ENCODE results near the gene ELN. TPM values are rescaled to one million over a fixed set of nuclear protein-coding genes. Genes with fewer than 3 reads are reported as not detected.

Gene ELN
- total RNA-seq, 1 donor from 2014 or later = 8.1 TPM

DNA sequence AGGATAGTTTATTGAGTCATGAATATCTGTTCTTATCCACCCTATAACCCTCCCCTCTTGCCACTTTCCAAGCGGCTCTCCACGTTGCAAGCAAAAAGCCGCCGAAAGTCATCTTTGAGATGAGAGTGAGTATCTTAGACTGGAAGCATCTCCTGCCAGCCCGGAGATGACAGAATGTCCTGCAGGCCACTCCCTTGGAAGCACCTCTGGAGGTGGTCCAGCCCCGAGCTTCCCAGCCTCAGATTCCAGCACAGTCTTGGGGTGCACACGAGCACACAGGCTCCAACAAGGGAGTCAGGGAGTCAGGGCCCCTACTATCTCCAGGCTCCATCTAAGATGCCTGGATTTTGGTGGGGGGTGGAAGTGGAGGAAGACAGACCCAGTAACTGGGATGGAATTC, 5.5 kb upstream of the ELN start:
- no peak for ATAC-seq
- no peak for DNase-seq (ENCODE audit: low spot score)

DNA sequence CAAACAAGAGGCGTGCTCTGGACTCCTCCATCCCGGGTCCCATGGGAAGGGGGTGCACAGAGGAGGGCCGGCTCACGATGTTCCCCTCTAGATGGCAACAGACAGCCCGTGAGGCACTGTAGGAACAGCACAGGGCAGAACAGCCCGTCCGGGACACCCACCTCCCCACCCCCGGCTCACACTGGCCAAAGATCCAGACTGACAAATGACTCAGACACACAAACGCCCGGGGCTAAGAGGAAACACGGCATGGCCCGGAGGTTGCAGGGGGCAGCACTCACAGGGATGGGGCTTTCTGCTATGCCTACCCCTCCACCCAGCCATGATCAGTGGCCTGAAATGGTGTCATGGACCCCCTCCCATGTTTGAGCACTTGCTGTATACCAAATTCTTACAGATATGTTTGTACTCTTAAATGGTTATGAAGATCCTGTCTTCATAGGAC, 4.9 kb upstream of the ELN start:
- DNase-seq (ENCODE audit: low spot score) (no peak), ATAC-seq (no peak)

DNA sequence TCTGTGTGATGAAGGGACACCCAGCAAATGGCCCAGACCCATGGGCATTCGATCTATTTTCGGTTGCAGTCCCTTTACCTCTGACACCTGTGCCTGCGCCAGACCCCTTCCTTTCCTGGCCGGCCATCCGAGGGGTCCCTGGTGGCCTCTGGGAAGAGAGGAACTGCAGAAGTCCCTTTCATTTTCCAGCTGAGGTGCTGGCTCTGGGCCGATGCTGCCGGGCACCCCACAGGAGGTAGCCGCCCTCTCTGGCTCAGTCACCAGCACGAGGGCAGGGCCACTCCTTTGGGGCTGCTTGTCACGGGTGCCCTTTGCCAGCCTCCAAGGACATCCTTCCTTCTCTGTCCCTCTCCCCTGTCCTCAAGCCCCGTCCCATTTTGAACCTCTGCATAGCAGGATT, 4.2 kb upstream of the ELN start:
- no peak for DNase-seq (ENCODE audit: low spot score)

GRCh38 chr7:74025146-74025545, 2.8 kb upstream of the ELN start:
- DNase-seq (ENCODE audit: low spot score) (no peak), ATAC-seq (no peak)

More for the DNA sequence above, 4.2 kb upstream of the ELN start:
- no peak for ATAC-seq

DNA sequence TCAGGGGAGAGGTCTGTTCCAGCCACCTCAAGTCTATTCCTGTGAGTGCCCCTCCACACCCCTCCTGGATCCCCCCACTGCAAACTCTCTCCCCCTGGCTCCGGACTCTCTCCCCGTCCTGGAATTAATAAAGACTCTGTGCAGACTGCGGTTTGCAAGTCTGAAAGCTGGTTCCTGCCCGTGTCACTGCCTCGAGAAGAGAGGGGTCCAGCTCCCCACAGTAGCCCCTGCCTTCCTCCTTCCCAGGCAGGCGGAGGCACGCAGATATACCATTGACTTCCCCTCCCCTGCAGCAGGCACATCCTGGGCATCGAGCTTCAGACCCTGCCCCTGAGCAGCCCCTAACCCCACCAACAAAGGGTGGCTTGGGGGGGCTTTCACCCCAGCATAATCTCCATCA, 2.2 kb upstream of the ELN start:
- DNase-seq (ENCODE audit: low spot score) (no peak), ATAC-seq (no peak)

- ATAC-seq = peak; percentile 15
Observed at GRCh38 chr7:74026406-74026902, 1.5 kb upstream of the ELN start.

GRCh38 chr7:74026903-74027682, 880 bp upstream of the ELN start:
- DNase-seq (ENCODE audit: low spot score) (peak; percentile 73), ATAC-seq (peak; percentile 82)

More at GRCh38 chr7:74026406-74026902, 1.5 kb upstream of the ELN start:
- no peak for DNase-seq (ENCODE audit: low spot score)

GRCh38 chr7:74028321-74028838, 407 bp downstream of the ELN start:
- ATAC-seq (no peak), DNase-seq (ENCODE audit: low spot score) (no peak)

DNA sequence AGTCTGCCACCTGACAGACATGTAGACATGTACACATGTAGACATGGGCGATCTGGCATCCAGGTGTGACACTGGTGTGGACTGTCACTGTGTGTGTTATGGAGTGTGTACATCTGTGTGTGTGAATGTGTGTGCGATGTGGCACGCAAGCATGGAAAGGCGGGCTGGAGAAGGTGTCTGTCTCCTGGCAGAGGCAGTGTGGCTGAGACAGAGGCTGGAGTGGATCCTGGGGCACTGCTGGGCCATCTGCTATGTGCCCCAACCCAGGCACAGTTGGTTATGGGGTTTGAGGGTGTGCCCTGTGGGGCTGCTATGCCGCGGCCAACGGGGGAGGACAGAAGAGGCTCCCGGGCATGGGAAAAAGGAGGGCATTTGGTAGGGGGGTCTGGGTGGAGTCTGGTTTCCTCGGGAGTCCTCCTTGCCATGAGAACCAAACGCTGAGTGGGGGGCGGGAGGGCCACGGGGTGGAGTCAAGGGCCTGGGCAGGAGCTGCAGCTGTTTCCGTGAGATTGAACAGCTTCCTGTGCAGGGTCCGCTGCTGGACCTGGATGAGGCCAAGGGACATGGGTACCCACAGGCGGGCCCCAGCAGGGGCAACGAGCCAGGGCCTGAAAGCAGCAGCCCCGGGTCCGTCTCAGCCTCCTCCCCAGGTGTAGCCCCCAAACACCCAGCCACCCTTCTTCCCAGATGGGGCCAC, 1.3 kb downstream of the ELN start:
- ATAC-seq (no peak), DNase-seq (ENCODE audit: low spot score) (no peak)

DNA sequence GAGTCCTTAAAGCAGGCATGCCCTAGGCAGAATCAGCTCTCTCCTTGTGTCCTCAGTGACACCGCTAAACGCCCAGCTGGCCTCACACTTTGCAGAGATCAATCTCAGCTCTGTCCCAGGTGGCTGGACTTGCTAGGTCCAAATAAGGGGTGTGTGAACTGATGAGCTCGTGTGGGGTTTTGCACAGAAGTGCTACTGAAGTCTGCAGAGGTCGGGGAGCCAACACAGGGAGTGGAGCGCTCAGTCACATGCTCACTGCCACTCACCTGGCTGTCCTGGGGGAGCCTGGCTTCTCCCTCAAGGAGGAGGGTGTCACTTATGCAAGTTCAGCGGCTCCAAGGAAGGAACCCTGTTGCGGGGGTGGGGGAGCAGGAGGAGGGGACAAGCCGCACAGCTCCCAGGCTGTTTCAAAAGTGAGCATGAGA, 2.0 kb downstream of the ELN start:
- ATAC-seq = no peak
- no peak for DNase-seq (ENCODE audit: low spot score)

GRCh38 chr7:74030861-74031260, 2.9 kb downstream of the ELN start:
- DNase-seq (ENCODE audit: low spot score) (no peak), ATAC-seq (peak; percentile 13)

DNA sequence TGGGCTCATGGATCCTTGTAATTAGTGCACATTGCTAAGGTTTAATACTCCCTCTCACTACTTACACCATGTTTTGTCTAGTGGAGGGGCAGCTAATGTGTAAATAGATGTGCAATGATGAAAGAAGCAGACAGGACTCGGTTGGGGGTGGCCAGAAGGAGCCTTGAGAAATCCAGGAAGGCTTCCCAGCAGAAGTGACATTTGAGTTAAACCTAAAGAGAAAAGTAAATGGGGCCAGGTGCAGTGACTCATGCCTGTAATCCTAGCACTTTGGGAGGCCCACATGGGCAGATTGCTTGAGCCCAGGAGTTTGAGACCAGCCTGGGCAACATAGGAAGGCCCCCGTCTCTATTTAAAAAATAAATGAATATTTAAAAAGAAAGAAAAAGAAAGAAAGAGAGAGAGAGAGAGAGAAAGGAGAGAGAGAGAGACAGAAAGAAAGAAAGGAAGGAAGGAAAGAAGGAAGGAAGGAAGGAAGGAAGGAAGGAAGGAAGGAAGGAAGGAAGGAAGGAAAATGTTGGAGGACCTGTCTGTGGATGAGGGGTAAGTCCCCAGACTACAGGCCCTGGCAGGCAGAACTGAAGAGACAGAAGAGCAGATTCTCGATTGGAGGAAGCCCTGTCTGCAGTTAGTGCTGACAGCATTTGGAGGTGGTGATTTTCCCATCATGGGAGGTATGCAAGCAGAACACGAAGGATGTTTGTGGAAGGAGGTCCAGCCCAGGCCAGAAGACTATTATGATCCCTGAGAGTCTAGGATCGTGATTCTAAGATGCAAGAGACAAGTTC, 3.6 kb downstream of the ELN start:
- DNase-seq (ENCODE audit: low spot score) = no peak
- no peak for ATAC-seq

GRCh38 chr7:74032191-74032490, 4.2 kb downstream of the ELN start:
- DNase-seq (ENCODE audit: low spot score) (no peak), ATAC-seq (no peak)

DNA sequence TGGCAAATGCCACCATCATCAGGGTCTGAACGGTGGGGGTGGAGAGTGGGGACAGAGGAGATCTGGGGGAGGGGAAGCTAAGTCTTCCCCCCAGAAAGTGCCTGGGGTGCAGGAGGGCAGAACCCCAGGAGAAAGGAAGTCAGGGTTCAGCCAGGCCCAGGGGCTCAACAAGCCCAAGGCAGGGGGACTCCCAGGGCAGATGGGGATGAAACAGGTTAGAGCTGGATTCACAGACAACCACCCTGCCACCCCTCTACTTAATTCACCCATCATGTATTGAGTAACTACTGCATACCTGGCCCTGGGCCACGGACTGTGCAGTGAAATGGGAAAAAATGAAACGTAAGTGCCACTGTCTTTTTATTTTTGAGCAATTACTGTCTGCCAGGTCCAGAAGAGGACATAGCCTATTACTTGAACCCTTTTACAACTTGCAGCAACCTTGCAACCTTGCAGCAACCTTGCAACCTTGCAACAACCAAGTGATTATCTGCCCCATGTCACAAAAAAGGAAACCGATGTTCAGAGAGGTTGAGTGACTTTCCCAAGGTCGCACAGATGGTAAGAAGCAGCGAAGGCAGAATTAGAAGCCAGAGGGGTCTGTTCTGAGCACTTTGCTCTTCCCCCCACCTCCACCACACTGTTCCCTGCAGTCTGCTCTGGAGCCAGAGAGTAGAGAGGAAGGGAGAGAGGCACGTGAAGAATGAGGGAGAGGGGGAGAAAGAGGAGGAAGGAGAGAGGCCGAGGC, 4.8 kb downstream of the ELN start:
- DNase-seq (ENCODE audit: low spot score) (no peak), ATAC-seq (no peak)

DNA sequence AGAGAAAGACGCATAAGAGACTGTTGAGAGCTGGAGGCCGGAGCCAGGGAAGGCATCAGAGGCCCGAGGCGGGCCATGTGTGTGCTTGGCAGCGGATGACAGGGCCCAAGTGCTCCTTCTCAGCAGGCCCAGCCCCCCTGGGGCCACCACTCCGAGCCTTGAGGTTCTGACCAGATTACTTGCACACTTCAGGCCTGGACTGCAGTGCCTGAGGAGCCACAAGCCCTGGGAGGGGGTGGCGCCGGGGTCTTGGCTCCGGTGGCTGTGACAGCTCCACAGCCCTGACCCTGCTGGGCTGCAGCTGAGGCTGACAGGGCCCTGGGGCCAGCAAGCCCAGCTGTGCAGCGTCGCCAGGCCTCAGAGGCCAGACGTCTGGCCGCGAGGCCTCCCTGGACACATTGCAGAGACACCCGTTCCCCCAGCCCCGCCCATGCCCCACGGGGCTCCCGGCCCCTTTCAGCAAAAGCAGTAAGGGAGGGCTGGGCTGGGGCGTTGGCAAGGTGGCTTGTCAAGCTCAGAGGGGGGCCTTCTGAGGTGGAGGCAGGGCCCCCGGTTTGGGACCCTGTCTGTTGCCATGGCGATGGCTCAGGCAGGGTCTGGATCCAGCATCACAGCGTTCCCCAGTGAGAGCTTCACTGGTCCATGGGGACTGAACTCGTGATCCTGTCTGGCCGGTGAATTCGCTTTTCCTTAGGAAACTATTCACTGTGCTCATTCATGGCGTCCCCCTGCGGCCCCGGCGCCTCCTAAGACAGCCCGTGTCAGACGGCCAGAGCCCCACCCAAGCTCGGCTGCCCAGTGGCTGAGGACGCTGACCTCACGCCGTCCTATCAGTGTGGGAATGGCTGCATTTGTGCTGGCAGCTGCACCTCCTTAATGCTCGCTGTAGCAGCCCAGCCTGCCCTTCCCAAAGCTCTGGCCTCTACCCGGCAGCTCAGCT, 5.7 kb downstream of the ELN start:
- no peak for DNase-seq (ENCODE audit: low spot score)
- ATAC-seq = peak; percentile 16

- ATAC-seq (no peak), DNase-seq (ENCODE audit: low spot score) (no peak)
Observed at GRCh38 chr7:74037609-74038008, 9.6 kb downstream of the ELN start.

DNA sequence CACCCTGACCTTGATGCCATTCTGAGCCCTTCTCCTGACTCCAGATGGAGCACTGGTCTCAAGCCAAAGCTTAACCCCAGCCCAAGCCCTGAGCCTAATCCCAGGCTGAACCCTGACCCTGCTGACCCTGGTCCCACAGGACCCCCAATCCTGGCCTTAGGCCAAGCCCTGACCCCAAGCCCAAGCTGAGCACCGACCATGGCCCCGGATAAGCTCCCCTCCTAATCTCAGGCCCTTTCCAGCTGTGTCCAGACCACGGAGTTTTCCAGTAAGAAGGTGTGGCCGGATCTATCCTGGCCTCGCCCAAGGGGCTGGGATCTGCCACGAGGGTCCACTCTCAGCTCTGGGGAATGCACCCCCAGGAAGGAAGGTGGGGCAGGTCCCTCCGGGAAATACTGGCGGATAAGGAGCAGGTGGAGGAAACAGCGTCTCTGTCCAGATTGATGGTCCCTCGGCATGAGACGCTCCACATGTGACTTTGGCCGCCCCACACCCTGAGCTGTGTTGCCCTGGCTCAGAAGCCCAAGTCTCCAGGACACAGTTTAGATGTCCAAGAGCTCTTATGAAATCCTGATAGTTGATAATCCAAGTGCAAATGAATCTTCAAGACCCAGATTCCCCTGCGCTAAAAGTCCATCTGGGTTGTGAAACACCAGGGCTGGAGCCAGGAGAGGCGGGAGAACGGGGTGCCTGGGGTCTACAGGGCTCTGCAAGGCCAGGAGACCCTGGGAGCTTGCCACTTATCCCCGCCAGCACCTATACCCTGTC, 10.4 kb downstream of the ELN start:
- ATAC-seq (no peak), DNase-seq (ENCODE audit: low spot score) (no peak)

- DNase-seq (ENCODE audit: low spot score) = no peak
- no peak for ATAC-seq
Observed at GRCh38 chr7:74039337-74039736, 11.4 kb downstream of the ELN start.

Data from left lobe of liver (tissue), 2 donors.